ENCODE measurements around the gene RBP2.

The RBP2 gene

DNA sequence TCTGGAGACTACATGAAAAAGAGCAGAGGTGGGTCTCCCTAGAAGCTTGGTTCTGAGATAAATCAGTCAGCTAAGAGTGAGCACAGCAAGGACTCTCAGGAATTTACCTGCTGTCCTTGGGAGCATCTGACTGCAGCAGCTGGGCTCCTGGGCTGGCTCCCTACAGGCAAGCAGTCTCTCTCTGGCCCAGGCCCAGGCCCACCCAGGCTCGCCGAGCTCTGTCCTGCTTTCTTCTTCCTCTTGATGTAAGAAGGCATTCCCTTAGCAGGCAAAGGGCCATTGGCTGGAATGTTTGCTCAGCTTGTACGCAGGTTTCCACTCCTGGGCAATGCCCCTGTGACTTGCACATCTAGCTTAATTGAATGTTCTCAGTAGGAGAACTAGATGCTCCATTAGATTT is 4.3 kb upstream of the RBP2 start:
- no peak for DNase-seq (ENCODE audit: low read depth)

DNA sequence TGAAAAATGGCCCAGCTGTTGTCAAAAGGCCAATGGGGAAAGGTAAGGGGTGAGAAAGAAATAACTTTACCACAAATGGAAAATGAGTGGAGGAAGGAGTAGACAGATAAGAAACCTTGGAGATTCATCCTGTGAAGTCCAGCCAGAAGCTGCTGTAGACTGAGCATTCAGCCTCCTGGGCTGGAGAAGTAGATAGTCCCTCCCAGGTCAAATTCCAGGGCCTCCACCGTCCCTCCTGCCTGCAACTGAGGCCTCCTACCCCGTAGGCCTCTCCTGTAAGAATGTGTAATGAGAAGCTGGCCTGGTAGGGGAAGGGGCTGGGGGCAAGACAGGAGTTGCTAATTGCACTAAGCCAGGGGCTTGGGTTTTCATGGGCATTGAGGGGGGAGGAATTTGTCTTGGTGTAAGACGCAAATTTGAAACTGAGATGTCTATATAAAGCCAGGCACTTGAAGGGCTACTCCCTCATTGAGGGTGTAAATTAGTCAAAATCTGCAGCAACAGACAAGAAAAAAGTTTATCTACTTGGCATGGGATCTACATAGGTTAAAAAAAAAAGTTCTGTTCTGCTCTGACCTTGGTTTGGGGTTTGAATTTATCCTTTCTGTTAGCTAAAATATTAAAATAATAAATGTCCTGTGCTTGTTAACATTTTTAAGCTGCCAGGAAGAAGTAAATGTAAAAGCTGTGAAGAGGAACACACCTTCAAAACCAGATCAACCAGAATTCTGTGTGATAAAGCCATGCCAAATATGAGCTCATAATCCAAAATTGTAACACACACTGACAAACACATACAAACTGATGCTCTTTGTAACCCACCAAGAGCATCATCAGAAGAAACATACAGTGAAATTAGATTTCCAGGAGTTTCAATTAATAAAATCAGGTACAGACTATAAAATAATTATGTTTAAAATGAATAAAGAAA is 1.7 kb upstream of the RBP2 start:
- DNase-seq (ENCODE audit: low read depth) = no peak

DNA sequence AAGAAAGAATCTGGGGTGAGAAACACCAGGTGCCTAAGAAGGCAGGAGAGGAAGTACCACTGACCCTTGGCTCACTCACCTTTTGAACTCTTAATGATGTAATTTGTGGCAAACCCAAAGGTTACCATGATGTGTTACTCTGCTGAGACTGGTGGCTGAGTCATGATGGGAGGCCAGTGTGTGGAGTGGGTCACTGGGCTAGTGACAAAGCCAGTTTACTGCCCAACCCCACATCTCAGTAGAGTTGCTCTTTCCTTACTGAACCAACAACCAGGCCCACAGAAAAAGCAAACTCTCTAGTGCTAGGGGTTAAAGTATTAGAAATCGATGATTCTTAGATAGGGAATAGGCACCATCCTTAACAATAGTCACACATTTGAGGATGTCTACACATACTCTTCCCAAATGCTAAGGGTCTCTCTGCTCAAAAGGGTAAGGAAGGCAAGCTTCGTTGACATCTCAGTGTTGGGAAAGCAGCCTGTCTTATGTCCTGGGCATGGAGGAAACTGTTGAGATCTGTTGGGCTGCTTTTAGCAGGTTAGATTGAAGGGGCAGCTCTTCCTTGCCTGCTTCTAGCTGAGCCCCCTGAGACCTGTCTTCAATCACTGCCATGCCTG is 3.1 kb downstream of the RBP2 start:
- no peak for DNase-seq (ENCODE audit: low read depth)

DNA sequence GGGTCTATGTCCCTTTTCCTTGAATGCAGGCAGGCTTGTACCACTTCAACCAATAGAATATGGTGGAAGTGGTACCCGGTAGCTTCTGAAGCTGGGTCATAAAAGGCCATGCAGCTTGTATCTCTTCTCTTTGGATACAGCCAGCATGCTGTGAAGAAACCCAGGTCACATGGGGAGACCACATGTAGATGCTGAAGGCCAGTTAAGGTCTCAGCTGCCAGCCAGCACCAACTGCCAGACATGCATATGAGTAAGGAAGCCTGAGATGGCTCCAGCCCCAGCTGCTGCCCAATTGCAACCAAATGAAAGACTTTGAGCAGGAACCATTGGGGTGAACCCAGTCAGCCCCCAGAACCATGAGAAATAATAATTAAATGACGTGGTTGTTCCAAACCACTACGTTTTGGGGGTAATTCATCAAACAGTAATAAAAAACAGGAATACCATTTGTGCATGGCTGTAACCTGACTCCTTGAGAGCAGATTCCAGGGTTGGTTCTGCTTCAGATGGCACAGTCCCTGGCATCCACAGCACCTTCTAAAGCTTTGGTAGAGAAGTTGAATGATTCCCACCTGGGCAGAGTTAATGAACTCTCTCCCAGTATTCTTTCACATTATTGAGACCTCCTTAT is 3.8 kb downstream of the RBP2 start:
- no peak for DNase-seq (ENCODE audit: low read depth)

DNA sequence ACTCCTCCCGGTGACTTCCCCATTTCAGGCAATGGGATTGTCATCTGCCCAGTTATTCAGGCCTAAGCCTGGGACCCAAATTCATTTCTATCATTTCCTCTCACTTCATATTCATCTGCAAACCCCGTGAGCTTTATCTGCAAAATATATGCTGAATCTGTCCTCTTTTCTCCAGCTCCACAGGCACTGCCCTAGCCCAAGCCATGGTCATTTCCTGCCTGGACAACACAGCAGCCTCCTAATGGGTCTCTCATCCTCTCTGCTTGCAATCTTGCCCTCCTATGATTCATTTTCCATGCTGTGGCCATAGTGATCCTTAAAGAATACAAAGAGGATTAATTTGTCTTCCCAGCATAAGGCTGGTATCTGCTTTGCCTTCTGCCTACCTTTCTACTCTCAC is 6.1 kb downstream of the RBP2 start:
- DNase-seq (ENCODE audit: low read depth) = no peak

DNA sequence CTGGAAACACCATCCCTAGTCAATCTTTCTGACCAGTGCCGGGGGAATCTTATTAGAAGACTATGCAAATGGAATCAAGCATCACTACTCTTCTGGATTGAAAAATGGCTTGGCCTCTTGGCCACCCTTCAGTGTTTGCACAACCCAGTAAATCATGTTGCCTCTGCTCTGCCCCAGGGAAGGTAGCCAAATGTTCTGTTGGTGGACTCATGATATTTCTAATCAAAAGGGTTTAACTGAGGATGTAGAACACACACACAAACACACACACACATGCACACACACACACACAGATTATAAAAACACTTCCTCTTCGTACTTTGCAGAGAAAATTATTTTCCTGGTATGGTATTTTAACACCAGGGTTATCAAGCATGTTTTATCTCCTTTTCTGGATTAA is 7.9 kb downstream of the RBP2 start:
- DNase-seq (ENCODE audit: low read depth) = no peak

DNA sequence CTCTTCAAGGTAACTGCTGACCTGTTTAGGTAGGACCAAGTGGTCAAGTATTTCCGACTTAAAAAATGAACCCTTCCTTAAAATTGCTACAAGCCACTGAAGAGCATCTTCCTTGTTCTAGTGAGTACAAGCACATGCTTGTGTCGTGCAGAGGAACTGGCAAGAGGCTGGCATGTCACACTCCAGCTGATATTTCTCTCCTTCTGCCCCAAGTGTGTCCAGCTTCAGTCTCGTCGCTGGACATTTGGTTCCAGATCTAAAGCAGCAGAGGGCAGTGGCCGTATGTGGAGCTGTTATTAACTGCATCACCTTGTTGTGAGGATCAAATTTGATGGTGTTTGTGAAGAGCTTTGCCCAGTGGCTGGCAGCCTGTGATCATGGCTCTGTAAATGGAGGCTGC is 10.0 kb downstream of the RBP2 start:
- no peak for DNase-seq (ENCODE audit: low read depth)

DNA sequence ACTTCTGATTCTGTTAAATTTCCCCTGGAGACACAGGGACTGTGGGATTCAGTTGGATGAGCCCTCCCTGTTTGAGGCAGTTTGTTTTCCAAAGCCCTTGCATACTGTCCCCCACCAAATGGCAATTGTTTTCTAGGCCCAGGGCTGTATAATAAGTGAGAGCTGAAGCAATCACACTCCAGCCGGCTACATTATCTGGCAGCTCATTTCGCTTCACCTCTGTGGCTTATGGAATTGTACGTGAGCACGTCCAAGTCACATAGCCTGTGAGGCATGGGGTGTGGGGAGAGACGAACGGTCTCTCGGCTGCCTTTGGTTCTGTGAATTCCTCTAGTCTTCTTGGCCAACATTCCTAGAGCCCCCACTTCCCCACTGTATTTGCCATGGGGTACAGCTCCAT is 10.7 kb downstream of the RBP2 start:
- DNase-seq (ENCODE audit: low read depth) = no peak

DNA sequence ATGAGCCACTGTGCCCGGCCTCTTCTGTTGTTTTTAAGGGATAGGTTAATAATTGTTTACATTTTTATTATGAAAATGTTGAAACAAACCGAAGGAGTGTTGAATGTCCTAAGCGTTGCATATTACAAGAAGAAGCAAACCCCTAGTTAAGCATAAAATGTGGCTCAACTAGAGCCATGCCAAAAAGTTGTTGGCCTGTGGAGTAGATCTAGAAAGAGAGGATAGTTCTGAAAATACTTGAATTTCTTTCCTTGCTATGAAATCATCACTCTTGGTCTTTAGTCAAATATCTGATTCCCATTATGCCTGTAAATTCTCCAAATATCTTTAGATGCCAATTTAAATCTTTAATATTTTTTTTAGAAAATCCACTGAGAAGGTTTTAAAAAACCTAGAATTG is 12.8 kb downstream of the RBP2 start:
- no peak for DNase-seq (ENCODE audit: low read depth)

DNA sequence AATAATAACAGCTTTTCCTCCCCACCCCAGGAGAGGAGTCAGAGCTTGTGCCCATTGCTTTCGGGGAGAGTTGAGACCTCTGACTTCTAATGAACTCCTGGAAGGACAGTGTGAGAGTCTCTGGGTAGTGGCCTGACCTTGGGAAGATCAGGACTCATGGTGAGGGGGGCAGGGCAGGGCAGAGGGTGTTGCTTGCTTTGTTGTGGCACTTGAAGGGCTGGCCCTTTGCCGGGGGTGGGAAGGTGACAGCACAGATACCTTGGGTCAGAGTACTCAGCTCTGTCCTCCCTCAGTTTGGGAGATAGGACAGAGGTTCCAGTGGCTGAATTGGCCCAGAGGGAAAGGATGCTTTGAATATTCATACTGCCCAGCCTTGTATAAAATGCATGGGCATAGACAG is 15.8 kb downstream of the RBP2 start:
- DNase-seq (ENCODE audit: low read depth) = no peak

DNA sequence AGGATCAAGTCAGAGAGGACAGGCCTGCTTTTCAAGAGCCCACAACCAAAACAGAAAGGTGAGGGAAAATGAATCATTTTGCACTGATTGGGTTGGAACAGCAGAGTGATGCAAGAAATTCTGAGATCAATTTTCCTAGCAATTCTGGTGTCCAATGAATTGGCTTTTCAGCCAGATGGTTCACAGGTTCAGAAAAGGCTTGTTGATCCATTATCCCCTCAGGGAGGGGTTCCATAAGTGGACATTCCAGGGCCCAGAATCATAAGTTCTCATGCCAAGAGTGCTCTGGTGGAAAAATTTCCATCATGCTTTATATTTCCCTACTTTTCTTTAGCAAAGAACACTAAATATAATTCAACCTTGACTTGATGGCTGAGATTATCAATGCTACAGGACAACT is 16.2 kb downstream of the RBP2 start:
- DNase-seq (ENCODE audit: low read depth) = no peak

DNA sequence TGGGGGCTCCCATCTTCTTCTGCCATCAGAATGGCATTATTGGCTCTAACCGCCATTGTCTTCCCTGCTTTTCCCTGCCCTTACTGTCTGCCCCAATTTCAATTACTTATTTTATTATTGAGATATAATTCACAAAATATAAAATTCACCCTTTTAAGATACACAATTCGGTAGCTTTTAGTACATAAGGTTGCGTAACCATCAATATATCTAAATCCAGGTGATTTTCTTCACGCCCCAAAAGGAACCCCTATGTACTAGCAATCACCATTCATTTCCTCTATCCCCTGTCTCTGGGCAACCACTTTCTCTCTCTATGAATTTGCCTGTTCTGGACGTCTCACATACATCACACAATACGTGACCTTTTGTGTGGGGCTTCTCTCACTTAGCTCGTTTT is 18.0 kb downstream of the RBP2 start:
- no peak for DNase-seq (ENCODE audit: low read depth)

DNA sequence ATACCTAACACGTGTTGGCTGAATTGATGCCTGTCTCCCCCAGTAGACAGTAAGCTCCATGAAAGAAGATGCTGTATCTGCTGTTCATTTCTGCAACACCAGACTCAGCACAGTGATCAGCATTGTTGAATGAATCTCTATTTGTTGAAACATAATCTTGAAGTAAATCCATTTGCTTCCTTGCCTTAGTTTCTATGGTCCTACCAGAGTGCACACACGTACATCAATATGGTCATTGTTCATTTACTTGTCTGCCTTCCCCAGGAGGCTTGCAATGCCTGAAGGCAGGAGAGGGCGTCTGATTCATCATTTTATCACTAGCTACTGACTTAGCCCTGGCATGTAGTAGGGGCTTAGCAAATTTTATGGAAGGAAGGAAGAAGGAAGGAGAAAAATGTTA is 19.2 kb downstream of the RBP2 start:
- DNase-seq (ENCODE audit: low read depth) = no peak

DNA sequence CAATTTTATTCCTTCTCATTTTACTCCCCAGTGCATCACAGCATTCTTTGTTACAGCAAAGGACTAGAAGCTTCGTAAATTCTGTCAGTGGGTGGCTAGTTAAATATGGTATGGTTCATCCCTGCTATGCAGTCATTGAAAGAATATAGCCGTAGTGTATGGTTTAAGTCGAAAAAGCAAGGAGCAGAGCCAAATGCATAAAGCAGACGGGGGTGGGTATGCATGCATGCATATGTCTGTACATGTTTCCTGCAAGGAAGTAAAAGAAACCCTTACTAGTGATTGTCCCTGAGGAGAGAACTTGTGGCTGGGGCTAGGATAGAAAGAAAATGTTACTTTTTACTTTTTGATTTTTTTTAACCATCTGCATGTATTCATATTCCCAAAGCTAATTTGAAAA is 19.9 kb downstream of the RBP2 start:
- no peak for DNase-seq (ENCODE audit: low read depth)

DNA sequence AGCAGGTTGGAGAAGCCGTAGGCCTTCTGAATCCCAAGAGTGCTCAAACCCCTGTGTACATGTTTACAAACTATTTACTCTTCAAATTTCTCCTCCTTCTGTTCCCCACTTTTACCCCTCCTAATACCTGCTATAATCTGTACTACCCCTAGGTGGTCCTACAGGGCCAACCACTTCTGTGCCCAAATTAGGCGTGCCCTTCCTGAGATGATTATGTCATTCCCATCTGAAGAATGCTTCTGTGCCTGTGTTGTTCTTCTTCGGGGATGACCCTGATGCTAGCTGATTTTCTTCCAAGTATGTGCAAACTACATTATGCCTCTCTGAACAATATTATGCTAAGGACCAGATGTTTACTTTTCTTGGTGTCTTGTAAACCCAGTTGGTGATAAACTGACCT is 20.5 kb downstream of the RBP2 start:
- no peak for DNase-seq (ENCODE audit: low read depth)

DNA sequence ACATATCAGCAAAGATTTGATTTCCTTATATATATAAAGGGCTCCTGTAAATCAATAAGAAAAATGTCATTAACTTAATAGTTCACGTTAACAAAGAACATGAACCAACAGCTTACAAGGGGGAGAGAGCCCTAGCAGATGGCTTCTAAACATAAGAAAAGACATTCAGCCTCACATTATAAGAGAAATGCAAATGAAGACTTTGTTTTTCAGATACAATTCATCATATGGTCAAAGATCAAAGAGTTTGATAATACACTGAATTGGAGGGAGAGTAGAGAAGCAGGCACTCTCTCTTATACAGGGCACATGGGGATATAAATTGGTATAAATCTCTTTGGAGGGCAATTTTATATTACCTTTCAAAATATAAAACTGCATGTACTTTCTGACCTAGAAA is 21.1 kb downstream of the RBP2 start:
- no peak for DNase-seq (ENCODE audit: low read depth)

DNA sequence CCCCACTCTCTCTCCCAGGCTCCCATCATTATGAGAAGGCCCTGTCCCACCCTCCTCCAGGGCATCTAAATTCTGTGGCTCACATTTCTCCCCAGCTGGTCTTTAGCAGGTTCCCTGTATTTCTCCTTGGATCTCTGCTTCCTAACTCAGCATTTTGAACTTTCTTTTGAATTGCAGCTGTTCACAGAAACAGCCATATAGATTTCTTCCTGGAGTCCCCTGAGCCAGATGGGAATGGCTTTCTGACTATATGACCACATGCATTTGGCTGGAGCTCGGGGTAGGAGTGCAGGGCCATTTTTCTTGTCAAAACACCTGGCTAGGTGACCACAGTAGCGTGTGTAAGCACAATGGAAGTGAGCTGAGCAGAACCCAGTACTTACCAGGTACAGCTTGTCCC is 22.0 kb downstream of the RBP2 start:
- no peak for DNase-seq (ENCODE audit: low read depth)

DNA sequence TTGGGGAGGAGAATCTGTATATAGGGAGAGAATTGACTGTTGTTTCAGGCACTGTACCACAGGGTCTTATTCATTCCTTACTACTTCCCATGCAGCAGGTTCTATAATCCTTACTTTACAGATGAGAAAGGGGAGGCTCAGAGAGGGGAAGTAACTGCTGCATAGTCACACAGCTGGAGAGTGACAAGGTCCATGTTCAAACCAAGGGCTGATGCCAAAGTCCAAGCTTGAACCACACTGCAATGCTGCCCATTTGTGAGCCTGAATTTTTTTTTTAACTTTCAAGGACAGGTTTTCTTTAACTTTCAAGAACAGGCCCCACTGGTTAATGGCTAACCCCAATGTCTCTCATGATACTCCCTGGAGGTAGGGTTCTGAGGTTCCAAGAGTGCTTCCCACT is 26.2 kb downstream of the RBP2 start:
- no peak for DNase-seq (ENCODE audit: low read depth)

DNA sequence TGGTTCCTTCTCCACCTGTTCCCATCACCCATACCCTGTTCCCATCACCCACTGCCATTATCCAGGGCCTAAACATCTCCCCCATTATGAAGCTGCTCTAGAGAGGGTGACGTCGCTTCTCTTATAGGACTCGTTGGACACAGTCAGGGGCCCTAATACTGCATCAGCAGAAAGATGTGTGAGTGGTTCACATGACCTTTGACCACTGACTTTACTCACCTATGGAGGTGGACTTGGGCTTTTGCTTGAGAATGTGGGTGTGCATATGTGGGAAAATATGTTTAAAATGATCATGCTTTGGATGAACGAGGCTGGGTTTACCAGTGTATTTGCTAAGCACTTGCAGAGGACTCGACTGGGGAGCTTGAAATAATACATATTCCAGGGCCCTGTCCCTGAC is 26.8 kb downstream of the RBP2 start:
- no peak for DNase-seq (ENCODE audit: low read depth)

DNA sequence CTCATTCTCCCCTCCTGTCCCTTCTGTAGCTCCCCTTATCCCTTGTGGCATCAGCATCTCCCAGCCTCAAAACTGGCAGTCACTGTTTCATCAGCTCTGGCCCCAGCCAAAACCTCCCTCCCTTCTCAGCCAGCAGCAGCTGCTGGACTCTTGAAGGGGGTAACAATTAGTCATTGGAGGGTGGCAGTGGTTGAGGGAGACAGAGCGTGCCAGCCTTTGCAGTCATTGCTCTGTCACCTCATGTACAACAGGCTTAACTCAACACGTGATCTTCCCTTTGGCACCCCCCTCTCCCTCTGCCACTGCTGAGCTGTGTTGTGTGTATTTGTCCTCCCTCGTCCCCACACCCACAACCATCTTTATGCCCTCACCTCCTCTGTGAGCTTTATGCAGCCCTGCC is 28.2 kb downstream of the RBP2 start:
- DNase-seq (ENCODE audit: low read depth) = no peak

DNA sequence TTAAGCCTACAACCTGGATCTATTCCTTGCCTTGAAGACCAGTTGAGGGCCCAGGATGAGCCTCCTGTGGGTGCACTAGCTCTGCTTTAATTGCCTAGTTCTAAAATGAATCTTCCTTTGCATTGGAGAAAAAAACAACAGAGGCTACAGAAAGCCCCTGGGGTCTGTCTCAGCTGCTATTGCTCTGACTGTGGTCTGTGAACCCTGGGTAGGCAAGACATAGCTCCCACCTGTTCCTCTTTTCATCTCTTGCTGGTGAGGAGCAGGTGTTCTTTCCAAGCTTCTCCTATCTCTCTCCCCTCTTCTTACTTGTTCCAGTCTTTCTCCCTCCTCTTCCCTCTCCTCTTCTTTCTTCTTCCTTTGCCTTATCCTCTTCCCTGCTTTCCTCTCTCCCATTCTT is 28.8 kb downstream of the RBP2 start:
- no peak for DNase-seq (ENCODE audit: low read depth)

DNA sequence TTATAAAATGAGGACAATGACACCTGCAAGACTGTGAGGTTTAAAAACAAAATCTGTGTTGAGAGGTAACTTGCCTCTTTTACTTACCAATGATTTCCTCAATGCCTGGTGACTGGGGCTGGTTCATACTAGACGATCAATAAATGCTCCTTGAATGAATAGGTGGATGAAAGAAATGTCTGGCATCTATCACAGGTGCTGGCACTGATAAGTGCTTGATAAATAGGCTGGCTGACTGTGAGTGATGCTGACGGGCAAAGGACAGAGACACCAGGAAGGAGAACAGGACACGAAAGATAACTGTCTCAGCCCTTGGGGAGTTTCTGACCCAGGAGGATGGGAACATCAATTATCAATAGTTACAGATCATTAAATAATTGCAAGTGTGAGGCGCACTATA is 31.9 kb downstream of the RBP2 start:
- no peak for DNase-seq (ENCODE audit: low read depth)

DNA sequence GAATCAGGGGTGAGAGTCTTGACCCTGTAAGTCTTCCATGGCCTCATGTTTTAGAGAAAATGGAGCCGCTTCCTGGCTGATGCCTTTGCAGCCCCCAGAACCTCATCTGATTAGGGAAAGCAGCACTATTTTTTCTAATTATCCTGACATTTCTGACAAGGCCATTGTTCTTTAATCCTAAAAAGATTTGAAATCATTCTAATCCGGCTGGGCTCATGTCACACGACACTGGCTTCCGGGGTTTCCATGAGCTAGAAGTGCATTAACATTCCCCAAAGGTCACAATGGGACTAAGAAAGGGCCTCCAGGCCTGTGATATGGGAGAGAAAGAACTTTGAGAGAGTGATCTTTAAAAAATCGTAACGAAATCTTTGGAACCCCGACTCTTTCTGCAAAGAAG is 33.1 kb downstream of the RBP2 start:
- no peak for DNase-seq (ENCODE audit: low read depth)

DNA sequence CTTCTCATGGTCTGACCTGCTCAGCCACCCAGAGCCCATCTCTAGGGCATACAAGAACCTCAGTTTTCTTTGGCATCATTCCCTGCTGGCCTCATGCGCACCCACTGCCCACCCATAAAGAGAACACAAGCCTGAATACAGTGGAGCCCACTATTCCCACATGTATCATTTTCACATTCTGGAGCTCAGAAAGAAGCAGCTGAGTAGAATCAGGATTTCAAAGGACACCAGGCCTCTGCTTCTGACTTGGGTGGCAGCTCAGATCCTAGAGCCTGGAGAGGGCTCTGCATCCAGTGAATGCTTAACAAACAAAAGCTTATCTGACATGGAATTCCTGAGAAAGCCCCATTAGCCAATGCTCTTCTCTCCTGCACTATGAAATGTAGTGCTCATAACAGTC is 34.7 kb downstream of the RBP2 start:
- no peak for DNase-seq (ENCODE audit: low read depth)

Data from stimulated activated CD8-positive, alpha-beta memory T cell treated with anti-CD3 and anti-CD28 coated beads, Interleukin-4, amount 100 ng/mL, for 24 hours (primary cell).